Calu3 (cell line): ENCODE measurements around the gene KIAA0232. TPM values are rescaled to one million over a fixed set of nuclear protein-coding genes. Genes with fewer than 3 reads are reported as not detected.

Experiments used
- Bru-seq: library from RNA; stranded (reverse); fragments of 400-500 nt; gene quantifications from one replicate; lab custom pipeline; 2021; lab: Mats Ljungman, UMichigan
- BruChase-seq, 2 experiments: library from RNA; stranded (reverse); fragments of 400-500 nt; gene quantifications; one replicate each; lab custom pipeline; 2021; lab: Mats Ljungman, UMichigan
- BruUV-seq: library from RNA; stranded (reverse); fragments of 400-500 nt; replicated peaks from 2 replicates; lab custom pipeline; 2021; lab: Mats Ljungman, UMichigan
- CTCF ChIA-PET: fragments of 300-600 bp; sonication (Branson Sonifier 250); formaldehyde crosslinking; loops from one replicate; lab custom pipeline; 2022; ENCODE audit warnings: antibody characterized with exemption; lab: Charles Lee
- DNase-seq: peaks from one replicate; pipeline ENCODE4 v3.0.0; 2022
- H3K27ac Mint-ChIP-seq: one replicate; pipeline ENCODE4 v1.8.0; 2022; ENCODE audit warnings: mixed read lengths; ENCODE audit not compliant: unreplicated experiment
- H3K27me3 Mint-ChIP-seq: one replicate; pipeline ENCODE4 v1.8.0; 2022; ENCODE audit warnings: mixed read lengths; ENCODE audit not compliant: unreplicated experiment
- H3K36me3 Mint-ChIP-seq: one replicate; pipeline ENCODE4 v1.8.0; 2022; ENCODE audit warnings: mild to moderate bottlenecking, moderate library complexity, mixed read lengths; ENCODE audit not compliant: insufficient read depth, unreplicated experiment
- H3K4me1 Mint-ChIP-seq: one replicate; pipeline ENCODE4 v1.8.0; 2022; ENCODE audit warnings: mild to moderate bottlenecking, low read depth, mixed read lengths; ENCODE audit not compliant: unreplicated experiment
- H3K4me3 Mint-ChIP-seq: one replicate; pipeline ENCODE4 v1.8.0; 2022; ENCODE audit warnings: mild to moderate bottlenecking, low read depth, moderate library complexity, mixed read lengths; ENCODE audit not compliant: unreplicated experiment
- H3K9me3 Mint-ChIP-seq: one replicate; pipeline ENCODE4 v1.8.0; 2022; ENCODE audit warnings: low read depth, mixed read lengths; ENCODE audit not compliant: unreplicated experiment
- intact Hi-C: fragments of 100-400 bp; cut with micrococcal nuclease; formaldehyde crosslinking; loops from one replicate; pipeline ENCODE4 v1.10.0; 2022; ENCODE audit not compliant: unreplicated experiment
- long read RNA-seq: library from polyadenylated mRNA; stranded (forward); transcript quantifications from one replicate; pipeline ENCODE4 v2.0.0, GENCODE V29; 2022
- total RNA-seq: library from RNA; stranded (reverse); gene quantifications from 2 replicates; pipeline ENCODE4 v1.2.3, GENCODE V29; 2022
- TF ChIP-seq, protein P1 (sequence below): fragments of 200-600 bp; IDR thresholded peaks from one replicate; pipeline ENCODE4 v1.8.0; 2022; ENCODE audit warnings: antibody characterized with exemption; ENCODE audit not compliant: unreplicated experiment

KIAA0232 gene, protein sequence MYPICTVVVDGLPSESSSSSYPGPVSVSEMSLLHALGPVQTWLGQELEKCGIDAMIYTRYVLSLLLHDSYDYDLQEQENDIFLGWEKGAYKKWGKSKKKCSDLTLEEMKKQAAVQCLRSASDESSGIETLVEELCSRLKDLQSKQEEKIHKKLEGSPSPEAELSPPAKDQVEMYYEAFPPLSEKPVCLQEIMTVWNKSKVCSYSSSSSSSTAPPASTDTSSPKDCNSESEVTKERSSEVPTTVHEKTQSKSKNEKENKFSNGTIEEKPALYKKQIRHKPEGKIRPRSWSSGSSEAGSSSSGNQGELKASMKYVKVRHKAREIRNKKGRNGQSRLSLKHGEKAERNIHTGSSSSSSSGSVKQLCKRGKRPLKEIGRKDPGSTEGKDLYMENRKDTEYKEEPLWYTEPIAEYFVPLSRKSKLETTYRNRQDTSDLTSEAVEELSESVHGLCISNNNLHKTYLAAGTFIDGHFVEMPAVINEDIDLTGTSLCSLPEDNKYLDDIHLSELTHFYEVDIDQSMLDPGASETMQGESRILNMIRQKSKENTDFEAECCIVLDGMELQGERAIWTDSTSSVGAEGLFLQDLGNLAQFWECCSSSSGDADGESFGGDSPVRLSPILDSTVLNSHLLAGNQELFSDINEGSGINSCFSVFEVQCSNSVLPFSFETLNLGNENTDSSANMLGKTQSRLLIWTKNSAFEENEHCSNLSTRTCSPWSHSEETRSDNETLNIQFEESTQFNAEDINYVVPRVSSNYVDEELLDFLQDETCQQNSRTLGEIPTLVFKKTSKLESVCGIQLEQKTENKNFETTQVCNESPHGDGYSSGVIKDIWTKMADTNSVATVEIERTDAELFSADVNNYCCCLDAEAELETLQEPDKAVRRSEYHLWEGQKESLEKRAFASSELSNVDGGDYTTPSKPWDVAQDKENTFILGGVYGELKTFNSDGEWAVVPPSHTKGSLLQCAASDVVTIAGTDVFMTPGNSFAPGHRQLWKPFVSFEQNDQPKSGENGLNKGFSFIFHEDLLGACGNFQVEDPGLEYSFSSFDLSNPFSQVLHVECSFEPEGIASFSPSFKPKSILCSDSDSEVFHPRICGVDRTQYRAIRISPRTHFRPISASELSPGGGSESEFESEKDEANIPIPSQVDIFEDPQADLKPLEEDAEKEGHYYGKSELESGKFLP (N-terminal part only)
- total RNA-seq: 17.4 and 17.7 TPM in 2 replicates
- percentile 78 among the genes with signal in this experiment for Bru-seq, nascent RNA
- percentile 68 among the genes with signal in this experiment for BruChase-seq, experiment 1, labeled RNA remaining after a 6-hour chase
- percentile 73 among the genes with signal in this experiment for BruChase-seq, experiment 2, labeled RNA remaining after a 2-hour chase
- long read RNA-seq, partial matches to known transcripts: 0 of 3 reads
- long read RNA-seq, other reads (novel, unspliced or antisense): 3 of 3 reads

DNA sequence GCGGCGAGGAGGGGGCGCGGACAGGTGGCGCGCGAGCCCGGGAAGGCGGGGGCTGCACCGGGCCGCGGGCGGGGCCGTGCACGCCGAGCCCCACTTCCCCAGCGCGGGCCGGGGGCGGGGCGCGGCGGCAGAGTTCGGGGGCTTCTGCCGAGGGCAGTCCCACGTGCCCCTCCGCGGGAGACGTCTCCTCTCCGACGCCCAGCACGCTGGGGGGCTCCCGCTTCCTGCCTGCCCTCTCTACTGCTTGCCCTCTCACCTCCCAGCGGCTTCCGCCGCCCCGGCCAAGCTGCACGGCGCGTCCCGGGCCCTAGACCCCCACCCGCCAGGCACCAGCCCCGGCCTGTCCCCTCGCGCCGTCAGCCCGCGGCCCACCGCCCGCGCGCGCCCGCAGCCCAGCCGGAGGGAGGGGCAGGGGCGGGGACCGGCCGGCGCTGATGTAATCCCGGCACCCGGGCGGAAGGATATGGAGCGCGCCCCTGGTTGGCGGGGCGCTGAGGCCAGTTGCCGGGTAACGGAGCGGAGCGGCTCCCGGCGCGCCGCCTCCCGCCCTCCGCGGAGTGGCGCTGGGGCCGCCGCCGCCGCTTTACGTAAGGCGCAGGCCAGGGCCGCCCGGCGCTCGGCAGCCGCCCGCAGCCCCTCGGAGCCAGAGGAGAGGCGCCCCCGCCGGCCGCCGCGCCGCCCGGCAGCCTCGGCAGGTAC lies at the start of gene KIAA0232:
Gene KIAA0232, plus strand, starts transcription at position 581 of the 699 bp plus-strand sequence. CDS start 41,727 bp downstream, outside the sequence.
- intact Hi-C loops: loop anchor here (10.0 kb wide), 1 partner anchor 73 kb away; no protein-coding TSS in a partner anchor
- CTCF ChIA-PET: interaction anchor here (0.6 kb wide), 1 partner anchor 112 kb away, joined by 4 read pairs; no protein-coding TSS in a partner anchor
- TF ChIP-seq, protein P1, sequence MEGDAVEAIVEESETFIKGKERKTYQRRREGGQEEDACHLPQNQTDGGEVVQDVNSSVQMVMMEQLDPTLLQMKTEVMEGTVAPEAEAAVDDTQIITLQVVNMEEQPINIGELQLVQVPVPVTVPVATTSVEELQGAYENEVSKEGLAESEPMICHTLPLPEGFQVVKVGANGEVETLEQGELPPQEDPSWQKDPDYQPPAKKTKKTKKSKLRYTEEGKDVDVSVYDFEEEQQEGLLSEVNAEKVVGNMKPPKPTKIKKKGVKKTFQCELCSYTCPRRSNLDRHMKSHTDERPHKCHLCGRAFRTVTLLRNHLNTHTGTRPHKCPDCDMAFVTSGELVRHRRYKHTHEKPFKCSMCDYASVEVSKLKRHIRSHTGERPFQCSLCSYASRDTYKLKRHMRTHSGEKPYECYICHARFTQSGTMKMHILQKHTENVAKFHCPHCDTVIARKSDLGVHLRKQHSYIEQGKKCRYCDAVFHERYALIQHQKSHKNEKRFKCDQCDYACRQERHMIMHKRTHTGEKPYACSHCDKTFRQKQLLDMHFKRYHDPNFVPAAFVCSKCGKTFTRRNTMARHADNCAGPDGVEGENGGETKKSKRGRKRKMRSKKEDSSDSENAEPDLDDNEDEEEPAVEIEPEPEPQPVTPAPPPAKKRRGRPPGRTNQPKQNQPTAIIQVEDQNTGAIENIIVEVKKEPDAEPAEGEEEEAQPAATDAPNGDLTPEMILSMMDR: no peak

DNA sequence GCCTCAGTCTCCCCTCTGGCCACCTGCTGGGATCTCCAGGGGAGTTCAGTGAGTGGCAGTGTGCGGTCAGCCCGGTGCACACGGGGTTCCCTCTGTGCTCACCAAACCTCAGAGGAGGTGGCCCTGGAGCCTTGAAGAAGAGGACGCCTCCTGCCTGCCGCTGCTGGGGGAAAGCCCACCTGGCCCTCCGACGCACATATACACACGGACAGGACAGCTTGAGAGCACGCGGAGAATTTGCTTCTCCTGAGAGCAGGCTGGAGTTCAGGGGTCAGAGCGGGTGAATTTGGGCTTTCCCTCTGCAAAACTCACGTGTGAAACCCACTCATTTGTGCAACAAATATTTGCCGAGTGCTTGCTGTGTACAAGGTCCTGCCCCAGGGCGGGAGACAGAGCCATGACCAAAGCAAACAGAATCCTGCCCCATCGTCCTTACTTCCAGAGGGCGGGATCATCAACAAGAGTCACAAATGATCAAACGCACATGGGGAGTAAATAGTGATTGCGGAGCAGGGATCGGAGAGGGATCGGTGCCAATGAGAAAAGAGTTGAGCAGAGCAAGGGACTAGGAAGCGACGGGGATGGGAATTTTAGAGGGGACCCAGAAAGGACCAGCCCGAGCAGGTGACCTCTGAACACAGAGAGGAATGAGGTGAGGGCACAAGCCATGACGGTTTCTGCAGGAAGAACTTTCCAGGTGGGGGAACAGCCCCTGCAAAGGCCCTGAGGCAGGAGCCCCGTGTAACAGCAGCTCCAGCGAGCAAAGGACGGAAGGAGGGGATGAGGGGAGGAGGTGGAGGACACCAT lies 49.0 kb upstream of the KIAA0232 start:
- TF ChIP-seq, protein P1: no peak
- DNase-seq: no peak
- Mint-ChIP-seq H3K4me3 (no peak overlapping the region), H3K4me1 (no peaks in the 10 kb centered on the region), H3K9me3 (no peaks in the 10 kb centered on the region), H3K27ac (no peak overlapping the region), H3K36me3 (peaks cover 5% of the 10 kb centered on the region), H3K27me3 (no peaks in the 10 kb centered on the region)
- BruUV-seq: no TSS peak
- intact Hi-C loops: no loop called here
- CTCF ChIA-PET: interaction anchor here (0.6 kb wide), 1 partner anchor 10 kb away, joined by 4 read pairs; no protein-coding TSS in a partner anchor

More for the DNA sequence above, at the start of gene KIAA0232:
- peaks cover 19% of the 10 kb centered on the region for H3K36me3 Mint-ChIP-seq
- H3K27me3 Mint-ChIP-seq: no peaks in the 10 kb centered on the region
- H3K4me3 Mint-ChIP-seq: peak within 1 kb of the TSS; percentile 76
- no peak within 1 kb of the TSS for H3K27ac Mint-ChIP-seq
- no TSS peak for BruUV-seq
- peak; percentile 92 for DNase-seq
- no peaks in the 10 kb centered on the region for H3K9me3 Mint-ChIP-seq
- H3K4me1 Mint-ChIP-seq: peaks cover 15% of the 10 kb centered on the region

DNA sequence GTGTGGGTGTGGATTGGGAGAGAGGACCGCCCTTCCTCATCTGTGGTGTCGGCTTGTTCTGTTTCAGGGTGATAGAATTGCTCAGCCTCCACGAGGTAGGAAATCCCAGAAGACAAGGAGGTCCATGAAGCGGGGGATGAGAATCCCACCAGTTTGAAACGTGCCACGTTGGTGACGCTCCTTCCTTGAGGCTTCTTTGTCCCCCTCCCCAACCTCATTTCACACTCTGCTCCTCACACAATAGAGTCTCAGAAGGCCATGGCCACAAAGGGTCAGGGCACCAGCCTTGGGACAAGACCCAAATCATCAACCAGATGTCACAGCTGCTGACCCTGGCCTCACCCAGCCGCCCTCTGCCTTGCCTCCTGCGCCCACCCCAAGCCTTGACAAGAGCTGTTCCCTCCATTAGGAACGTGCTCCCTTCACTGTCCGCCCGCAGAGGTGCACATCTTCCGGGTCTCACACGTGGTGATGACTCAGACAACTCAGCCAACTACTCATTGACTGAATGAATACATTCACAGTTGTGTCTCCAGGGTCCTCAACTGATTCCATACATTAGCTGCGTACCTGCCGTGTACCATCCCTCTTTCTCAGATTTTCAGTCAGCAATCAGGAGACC lies 48.3 kb upstream of the KIAA0232 start:
- H3K9me3 Mint-ChIP-seq: no peaks in the 10 kb centered on the region
- intact Hi-C loops: no loop called here
- H3K4me3 Mint-ChIP-seq: no peak overlapping the region
- BruUV-seq: no TSS peak
- H3K36me3 Mint-ChIP-seq: peaks cover 5% of the 10 kb centered on the region
- no peaks in the 10 kb centered on the region for H3K4me1 Mint-ChIP-seq
- TF ChIP-seq, protein P1: no peak
- CTCF ChIA-PET: no interaction called here
- H3K27ac Mint-ChIP-seq: peak overlapping the region; percentile 21
- no peaks in the 10 kb centered on the region for H3K27me3 Mint-ChIP-seq
- DNase-seq: no peak
